C4-2B (cell line): ENCODE results near the gene TOP2B.

ENCODE experiments used
- CTCF ChIP-seq: fragments of 450-650 bp; conservative IDR thresholded peaks from 2 replicates; pipeline ENCODE4 v1.5.1; 2017; ENCODE audit warnings: mild to moderate bottlenecking
- ZFX ChIP-seq: fragments of 450-650 bp; IDR thresholded peaks from 2 replicates; pipeline ENCODE4 v1.6.1; 2017

GRCh38 chr3:25683410-25683809, 18.7 kb upstream of the TOP2B start:
- TF ChIP-seq CTCF (no peak), ZFX (no peak)
